HG02588 (cell line): ENCODE data around the gene AGAP1.

Experiments used
- ATAC-seq: cut with Tn5 transposase; IDR thresholded peaks from one replicate; pipeline ENCODE4 v1.9.1; 2021; ENCODE audit warnings: mild to moderate bottlenecking, moderate library complexity; ENCODE audit not compliant: unreplicated experiment

AGAP1 gene

DNA sequence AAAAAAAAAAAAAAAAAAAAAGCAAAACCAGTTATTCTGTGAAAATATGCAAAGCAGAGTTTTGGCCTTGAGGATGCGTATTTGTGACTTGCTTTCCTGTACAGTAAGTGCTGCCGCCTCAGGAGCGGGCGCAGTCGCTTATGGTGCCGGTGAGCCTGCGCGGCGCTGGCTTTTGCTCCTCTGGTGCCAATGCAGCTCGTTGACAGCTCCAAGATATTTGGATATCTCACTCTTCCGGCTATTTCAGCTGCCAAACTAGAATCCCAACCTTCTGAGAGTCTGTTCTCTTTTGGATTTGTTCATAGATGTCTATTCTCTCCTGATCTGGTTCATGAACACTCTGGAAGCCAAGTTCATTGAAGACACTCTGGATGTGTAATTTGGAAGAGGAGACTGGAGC lies 184.1 kb downstream of the AGAP1 start:
- no peak for ATAC-seq

DNA sequence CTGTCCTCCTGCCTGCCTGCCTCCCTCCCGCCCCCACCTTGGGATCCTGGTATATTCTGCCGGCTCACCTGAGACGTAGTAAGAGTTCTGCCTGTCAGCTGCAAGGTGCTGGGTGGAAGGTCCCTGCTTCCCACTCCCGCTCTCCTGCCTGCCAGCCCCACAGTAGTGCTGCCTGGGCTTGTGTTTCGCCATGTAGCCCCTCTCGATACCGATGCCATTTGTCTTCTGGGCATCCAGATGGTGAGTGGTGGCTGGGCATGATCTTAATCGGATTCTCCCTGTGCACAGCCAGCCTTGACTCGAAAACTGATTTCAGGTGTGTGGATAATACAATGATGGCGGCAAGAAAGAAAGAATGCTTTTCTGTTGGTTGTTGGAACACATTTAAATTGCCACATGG lies 184.9 kb downstream of the AGAP1 start:
- no peak for ATAC-seq

DNA sequence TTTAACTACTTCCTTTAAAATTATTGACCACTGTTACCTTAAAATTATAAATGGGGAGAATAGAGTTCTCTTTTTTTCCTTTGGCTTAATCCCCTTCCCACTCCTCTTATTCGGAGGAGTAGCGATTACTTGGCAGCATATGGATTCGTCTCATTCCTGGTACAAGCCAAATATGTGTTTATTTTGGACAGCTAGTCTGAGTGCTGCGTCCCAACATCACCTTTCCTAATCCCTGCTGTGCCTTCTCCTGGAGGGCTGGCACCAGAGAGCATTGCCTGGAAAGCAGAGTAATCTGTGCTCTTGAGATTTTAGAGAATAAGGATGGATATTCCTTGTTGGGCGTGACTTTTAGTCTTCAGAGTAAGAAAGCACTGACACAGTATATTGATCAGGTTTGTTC lies 185.6 kb downstream of the AGAP1 start:
- no peak for ATAC-seq

DNA sequence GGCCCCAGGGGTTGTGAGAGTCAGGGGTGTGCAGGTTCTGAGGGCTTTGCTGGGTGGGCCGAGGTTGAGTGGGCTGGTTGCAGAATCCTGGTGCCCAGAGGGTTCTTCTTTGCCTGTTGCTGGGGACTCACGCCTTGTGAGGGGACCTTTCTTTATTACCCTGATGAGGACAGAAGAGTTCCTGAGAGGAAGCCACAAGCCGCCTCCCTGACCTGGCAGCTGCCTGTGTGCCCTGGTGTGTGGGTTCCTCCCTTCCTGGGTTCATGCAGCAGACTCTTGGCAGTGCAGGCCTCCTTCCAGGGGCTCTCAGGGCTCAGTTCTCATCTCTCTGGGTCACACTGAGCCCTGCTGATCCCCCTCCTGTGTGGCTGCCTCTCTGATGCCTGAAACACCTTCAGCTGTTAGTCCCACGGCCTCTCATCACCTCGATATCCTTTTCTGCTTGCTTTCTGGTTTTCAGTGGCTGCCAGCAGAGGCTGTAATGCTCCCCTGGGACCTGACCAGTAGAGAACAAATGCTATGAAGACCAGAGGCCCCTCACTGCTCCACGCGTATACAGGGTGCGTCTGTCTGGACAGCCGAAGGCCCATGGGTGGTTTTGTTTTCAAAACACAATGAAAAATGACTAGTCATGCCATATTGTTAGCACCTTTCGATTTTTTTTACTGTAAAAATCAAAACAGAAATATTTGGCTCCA lies 191.3 kb downstream of the AGAP1 start:
- no peak for ATAC-seq

DNA sequence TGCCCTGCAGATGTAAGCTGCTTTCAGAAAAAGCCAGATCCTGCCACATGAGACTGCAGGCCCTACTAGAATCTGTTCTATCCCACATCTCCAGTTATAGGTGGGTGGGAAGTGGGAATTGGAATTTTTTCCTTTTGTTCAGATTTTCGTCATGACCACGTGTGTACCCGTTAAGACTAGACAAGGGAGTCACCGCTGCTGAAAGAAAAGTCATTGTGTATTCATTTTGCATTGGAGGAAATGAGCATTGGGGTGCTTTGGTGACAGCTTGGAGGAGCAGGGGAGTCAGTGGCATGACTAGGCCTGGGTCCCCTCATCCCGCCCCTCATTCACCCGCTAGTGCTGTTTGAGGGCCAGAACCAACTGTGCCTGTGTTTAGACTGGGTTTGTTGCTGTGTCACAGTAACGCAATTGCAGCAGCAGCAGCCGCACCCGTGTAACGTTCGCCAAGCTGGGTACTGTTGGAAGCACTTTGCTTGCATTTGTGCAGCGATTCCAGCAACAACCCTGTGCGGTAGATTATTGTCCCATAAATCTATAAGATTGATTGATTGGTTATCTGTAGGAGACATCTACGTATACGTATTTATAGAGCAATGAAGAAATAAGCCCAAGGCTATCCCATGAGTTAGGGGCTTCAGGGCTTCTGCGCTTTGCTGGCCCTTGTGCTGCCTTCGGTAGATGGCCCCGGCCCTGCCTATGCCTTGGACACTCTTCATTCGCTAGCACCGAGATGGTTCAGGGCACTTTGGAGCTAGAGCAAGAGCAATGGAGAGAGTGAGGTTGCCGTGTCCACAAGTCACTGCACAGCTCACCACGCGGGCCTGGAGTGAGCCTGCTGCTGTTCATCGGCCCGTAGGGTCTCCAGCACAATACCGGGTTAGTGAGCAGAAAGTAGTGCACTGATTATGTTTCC lies 194.9 kb downstream of the AGAP1 start:
- ATAC-seq = no peak

DNA sequence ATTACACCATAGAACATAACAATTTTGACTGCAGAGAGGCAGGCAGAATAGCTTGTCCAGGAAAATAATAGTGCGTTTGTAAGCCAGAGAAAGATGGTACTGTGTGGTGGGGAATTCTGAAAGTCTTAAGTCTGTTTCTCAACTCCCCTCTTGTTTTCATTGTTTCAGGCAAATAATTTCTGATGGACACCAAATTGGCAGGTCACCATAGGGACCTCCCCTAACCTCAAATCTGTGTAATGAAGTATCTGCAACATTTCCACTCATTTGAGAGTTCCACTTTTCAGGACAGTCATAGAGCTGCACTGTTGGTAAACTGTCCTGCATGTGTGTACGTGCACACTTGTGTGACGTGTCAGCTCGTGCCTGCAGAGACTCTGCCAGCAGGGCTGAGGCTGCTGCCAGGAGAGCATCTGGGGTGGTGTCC lies 195.6 kb downstream of the AGAP1 start:
- ATAC-seq = no peak

DNA sequence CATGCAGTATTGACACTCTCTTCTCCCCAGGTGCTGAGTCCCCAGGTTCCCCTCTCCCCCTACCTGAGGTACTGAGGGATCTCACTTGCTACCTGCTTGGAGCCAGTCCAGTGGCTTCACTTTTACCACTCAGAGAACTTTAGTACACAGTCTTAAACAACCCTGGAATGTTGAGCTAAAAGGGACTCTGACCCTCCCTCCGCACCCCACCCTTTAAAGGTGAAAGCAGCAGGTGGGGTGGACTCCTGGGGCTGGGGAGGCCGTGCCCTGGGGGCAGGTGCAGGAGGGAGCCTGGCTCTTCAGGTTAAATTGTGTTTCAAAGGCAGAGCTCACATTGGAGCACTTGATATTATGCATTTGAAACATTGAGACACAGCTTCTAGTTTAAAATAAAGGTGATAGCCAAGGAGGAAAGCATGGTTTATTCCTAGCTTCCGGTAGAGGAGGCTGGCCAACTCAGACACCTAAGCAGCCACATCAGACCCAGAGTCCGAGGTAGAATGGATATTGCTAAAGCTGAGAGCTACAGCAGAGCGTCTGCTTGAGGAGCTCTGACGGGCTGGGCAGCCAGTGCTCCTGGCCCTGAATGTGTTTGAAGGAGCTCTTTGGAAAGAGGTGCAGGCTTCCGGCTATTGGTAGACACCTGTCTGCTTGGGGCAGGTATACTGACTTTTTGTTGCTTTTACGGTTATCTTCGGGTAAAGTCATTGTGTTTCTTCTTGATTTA lies 196.4 kb downstream of the AGAP1 start:
- no peak for ATAC-seq

DNA sequence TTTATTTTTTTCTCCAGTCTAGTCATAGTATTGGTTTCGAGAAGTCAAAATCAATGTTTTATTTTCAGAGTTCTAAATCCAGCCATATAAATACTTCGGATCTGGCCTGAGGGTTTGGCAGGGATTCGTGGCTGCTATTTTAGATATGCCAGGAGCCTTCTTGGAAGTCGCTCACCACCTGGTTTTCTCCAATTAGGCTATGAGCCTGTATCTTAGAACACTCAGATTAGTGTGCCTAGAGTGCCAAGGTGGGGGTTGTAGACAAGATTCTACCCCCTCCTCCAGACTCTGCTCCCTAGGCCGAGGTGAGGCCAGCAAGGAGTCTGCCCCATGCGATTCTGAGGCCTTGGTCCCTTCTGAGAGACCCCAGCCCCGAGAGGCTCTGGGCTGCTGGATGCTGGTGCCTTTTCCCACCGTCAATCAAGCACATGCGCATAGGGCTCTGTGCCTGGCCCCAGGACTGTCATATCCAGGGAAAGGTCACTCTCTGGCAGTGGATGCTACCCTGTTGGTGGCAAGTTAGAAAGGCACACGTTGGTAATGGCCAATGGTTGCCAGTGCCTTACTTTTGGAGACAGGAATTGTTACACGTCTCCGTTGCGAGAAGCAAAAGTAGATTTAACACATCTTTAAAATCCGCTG lies 197.1 kb downstream of the AGAP1 start:
- ATAC-seq = no peak

DNA sequence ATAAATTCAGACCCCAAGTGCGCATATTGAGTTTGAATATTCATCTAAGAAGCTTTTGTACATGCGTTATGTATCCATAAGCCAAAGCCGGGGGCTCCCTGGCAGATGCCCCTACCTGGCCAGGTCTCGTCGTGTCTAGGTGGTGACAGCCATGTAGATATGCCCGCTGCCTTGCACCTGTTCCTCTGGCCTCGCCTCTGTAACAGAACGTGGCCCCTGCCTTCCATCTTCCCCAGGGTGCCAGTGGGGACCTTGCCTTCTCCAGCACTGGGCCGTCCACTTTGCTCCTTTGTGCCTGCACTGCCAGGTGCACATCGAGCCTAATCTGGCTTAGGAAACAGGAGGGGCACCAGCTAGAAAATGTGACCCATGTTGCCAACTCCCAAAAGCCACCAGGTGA lies 198.2 kb downstream of the AGAP1 start:
- ATAC-seq = no peak

DNA sequence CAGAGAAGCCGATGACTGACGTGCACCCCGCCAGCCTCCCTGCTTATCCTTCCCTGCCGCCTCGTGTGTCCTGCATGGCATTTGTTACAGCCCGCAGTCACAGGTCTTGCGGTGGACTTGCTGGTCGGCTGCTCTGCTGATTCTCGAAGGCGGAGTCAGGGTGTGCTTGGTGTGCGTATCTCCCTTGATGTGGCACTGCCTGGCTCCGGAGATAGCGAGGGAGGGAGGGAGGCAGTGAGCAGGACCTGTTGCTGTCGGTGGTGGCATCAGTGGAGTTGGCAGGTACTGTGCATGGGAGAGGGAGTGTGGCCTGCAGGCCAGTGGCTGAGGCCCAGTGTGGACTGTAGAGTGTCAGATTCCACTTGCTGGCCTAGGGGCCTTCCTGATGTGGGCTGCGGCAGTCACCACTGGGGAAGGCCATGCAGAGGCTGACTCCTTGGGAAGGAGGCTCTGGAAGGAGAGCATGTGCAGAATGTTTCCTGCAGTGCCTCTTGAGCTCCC lies 198.9 kb downstream of the AGAP1 start:
- ATAC-seq = no peak

DNA sequence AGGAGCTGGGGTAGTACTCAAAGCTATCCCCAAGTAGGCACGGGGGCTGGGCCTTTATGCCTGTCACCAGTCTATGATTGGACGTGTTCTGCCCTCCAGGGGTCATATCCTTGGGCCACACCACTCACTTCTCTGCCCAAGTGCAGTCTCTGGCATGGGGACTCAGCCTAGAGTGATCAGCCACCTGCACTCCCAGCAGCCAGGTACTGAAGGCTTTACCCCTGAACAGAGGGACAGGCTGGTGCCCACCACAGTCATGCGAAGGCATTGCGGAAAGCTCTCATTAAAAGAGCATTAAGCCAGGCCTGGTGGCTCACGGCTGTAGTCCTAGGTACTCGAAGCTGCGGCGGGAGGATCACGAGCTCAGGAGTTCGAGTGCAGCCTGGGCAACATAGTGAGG lies 199.4 kb downstream of the AGAP1 start:
- ATAC-seq = no peak

DNA sequence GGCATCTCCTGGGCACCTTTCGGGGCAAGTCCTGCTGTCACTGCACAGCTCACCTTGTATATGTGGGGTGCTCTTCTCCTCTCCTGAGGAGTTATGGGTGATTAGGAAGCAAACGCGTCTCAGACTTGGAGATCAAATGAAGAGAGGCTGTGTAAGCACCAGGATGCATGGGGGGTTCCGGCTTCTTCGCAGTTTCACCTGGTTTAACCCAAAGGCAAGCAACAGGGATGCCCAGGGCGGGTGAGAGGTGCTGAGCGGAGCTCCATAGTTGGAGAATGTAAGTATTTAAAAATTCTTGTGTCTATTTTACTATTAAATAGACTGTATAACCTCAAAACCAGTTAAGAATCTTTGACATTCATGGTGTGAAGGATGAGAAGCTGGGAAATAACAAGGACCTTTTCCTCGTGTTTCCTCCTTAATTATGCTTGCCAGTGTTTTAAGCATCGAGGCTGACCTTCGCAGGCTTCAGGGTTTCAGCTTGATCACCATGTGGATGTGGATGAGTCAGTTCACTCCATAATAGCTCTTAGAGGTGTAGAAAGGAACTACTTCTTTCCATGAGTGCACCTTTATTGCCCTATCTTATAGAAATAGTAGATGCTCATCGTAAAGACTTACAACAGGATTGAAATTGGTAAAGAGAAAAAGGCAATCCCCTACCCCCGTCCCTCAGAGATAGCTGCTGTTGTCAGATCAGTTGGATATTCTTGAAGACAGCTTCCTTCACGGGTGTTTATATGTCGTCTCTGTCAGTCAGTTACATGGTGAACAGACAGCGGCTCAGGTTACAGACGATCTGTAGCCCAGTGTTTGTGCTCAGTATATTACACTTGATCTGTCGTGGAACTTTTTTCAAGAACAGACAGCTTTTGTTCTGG lies 201.1 kb downstream of the AGAP1 start:
- ATAC-seq = no peak

DNA sequence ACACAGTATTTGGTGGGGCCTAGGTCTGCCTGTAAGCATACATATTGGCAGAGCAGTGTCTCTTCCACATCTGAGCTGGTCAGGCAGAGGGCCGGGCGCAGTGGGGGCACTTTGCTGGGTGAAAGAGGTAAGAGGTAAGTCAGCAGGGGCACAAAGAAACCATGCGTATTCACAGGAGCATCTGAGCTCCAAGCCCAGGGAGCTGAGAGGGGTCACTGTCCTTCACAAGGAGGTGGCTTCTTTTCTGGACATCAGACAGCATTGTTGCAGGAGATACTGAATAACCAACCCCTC lies 201.7 kb downstream of the AGAP1 start:
- no peak for ATAC-seq

DNA sequence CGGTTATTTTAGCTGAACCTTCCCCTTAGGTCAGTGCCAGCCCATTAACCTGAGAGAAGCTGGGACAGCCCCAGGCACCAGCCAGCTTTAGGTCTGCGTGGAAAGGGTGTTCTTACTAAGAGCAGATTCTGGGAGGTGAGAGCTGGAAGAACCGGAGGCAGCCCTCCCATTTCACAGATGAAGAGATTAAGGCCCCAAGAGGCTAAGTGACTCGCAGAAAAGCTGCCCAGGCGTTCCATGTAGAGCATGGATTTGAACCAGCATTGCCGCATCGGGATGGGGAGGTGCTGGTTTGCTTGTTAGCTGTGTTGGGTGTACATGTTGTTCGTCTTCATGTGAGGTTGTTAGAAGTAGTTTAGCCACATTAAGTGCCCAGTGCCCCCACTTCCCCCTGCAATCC lies 203.2 kb downstream of the AGAP1 start:
- ATAC-seq = no peak

DNA sequence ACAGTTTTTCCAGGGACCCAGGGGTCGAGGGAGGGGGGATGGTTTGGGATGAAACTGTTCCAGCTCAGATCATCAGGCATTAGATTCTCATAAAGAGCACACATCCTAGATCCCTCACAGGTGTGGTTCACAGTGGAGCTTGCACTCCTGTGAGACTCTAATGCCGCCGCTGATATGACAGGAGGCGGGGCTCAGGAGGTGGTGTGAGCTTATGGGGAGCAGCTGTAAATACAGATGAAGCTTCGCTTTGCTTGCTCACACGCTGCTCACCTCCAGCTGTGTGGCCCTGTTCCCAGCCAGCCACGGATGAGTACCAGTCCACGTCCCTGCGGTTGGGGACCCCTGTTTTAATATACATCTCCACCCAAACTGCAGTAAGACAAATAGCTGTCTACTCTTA lies 204.2 kb downstream of the AGAP1 start:
- ATAC-seq = no peak

DNA sequence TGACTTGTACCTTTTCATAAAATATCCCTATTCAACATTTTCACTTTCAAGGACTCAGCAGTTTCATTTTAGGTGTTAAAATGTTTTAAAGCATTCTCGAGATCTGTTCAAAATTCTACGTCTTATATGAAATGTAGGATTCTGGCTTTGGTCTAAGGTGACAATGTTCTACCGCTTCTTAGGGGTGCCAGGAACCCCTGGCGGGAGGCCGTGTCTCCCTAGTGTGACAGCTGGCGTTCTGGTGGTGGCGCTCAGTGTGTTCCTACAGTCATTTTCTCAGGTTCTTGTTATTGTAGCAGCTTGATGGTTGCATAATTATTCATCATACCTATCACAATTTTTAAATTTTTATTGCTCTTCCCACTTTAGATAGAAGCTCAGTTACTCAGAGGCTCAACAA lies 204.6 kb downstream of the AGAP1 start:
- ATAC-seq = no peak

DNA sequence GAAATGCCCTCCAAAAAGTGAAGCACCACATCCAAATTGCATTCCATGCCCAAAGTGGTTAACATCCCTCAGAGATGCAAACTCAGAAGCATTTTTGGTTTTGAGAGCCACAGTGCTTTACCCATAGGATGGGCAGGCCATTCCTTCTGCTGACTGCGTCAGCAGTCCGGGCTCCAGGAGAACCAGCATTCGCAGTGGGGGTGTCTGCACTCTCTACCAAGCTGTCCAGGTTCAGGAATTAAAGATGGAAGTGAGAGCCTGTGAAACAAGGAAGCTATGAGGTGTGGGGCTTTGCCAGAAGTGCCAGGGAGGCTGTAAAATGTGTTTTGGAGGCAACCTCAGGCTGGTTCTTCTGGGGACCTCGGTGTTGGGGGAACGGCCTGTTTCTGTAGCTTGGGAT lies 205.7 kb downstream of the AGAP1 start:
- no peak for ATAC-seq

DNA sequence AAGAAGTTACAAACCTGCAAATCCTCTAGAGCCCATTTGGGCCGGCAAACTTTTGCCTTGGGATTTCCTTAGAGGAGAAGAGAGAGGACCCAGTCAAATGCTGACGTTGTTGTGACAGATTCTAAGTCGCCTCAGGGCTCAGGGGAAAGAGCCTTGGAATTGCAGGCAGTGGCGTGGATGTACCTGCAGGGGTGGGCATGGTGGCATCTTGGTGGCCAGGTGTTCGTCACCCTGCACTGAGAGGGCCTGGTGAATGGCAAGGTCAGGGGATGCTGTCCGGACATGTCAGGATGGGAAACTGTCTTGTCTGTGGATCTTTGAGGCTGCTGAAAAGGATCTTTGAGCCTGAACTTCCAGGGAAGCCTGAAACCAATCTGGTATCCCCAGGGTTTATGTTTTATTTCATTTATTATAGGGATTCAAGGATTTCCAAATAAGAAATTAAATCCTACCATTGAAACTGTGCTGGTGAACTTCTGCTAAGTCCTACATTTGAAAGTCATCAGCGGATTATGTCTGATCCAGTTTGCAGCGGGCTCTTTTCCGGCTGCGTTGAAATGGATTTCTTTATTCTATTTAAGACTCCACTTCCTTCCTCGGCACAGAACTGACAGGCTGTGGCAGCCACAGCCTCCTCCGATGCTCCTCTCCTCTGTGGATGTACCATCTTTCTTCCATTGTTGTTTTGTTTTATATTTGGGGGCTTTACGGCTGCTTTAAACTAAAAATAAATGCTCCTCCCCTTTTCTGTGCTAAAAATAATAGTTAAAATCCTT lies 207.6 kb downstream of the AGAP1 start:
- ATAC-seq = no peak

DNA sequence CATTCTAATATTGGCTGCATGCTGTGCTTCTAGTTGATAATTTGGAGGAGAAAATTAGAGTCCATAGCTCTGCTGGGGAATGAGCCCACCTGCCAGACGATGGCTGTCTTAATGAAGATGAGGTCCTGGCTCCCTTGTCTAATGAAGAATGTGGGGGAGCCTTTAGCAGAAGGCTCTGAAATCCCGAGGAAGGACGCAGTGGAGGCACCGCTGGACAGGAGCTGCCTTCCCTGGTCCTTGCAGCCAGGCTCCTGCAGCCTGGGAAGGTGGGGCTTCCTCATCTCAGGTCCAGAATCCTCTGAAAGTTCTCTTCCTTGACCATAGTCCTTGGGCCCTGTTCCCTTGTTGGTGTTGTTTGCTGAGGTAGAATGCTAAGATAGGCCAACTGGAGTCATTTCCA lies 208.3 kb downstream of the AGAP1 start:
- no peak for ATAC-seq
